ENCODE data around the gene HS6ST3. TPM values are rescaled to one million over a fixed set of nuclear protein-coding genes. Genes with fewer than 3 reads are reported as not detected.

HS6ST3 gene
- total RNA-seq, 4 donors from 2014 or later, result 0.16 to 0.27 TPM; not detected in 2

DNA sequence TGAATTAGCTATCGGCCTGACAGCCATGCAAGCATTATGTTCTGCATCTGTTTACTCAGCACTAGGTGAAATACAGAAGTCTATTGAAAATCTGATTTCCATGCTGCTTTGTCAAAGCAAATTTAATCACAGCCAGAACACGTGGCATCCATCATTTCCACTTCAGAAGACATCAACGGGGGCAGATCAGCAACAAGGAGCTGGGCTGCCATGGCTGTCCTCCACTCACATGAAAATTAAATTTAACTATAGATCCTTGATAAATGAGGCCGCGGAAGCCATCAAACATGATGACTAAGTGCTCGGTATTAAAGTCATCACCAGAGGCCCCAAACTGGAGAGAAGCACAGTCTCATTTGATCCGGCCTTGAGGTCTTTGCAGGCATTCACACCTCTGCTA is 443.5 kb downstream of the HS6ST3 start:
- H3K4me1 ChIP-seq, result no peaks in the 10 kb centered on the region
- in situ Hi-C loops (cut with MboI; ENCODE audit: low pct_ligation_motif_present in 1 of 4, low pct_unique_long_range_greater_than_20kb in 1 of 4, low sequenced_read_pairs in 3 of 4), result no loop called here
- H3K36me3 ChIP-seq, result no peaks in the 10 kb centered on the region
- no peaks in the 10 kb centered on the region for H3K27me3 ChIP-seq
- H3K4me3 ChIP-seq, result no peak overlapping the region
- H3K27ac ChIP-seq, result no peak overlapping the region
- TF ChIP-seq POLR2AphosphoS5 (IDR thresholded peaks at IDR 0.05) (no peak), POLR2A (IDR thresholded peaks at IDR 0.05) (no peak), EP300 (IDR thresholded peaks at IDR 0.05; ENCODE audit: low read depth) (no peak)
- TF ChIP-seq, protein P1, sequence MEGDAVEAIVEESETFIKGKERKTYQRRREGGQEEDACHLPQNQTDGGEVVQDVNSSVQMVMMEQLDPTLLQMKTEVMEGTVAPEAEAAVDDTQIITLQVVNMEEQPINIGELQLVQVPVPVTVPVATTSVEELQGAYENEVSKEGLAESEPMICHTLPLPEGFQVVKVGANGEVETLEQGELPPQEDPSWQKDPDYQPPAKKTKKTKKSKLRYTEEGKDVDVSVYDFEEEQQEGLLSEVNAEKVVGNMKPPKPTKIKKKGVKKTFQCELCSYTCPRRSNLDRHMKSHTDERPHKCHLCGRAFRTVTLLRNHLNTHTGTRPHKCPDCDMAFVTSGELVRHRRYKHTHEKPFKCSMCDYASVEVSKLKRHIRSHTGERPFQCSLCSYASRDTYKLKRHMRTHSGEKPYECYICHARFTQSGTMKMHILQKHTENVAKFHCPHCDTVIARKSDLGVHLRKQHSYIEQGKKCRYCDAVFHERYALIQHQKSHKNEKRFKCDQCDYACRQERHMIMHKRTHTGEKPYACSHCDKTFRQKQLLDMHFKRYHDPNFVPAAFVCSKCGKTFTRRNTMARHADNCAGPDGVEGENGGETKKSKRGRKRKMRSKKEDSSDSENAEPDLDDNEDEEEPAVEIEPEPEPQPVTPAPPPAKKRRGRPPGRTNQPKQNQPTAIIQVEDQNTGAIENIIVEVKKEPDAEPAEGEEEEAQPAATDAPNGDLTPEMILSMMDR (IDR thresholded peaks at IDR 0.05), result no peak
- DNase-seq, result no peak
- intact Hi-C loops (cut with DNase I; ENCODE audit: low total_unique reads), result loop anchor here (5.0 kb wide), 1 partner anchor 239 kb away; no protein-coding TSS in a partner anchor
- no peaks in the 10 kb centered on the region for H3K9me3 ChIP-seq
- 80% methylated on average over 7 of the region's 7 CpGs; no CpG with 5 or more reads in 1 of the 2 donors for WGBS, 2 donors (ENCODE audit: low coverage in 1 of 2)

DNA sequence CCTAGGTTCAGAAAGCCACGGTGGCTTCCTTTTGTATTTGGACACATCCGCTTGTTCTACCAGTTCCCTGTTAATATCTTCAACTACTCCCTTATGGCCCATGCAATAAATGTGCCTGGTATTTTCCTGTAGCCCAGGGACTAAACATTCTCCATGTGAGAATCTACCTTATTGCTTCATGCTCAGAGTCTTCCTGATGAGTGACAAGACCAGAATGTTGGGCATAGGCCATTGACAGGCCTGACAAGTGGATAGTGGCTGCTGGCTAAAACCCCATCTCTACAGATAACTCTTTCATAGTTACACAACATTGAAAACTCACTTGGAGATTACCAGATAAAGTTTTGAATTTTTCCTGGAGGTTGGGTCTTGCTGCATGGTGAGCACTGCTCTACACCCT is 449.9 kb downstream of the HS6ST3 start:
- in situ Hi-C loops (cut with MboI; ENCODE audit: low pct_ligation_motif_present in 1 of 4, low pct_unique_long_range_greater_than_20kb in 1 of 4, low sequenced_read_pairs in 3 of 4), result no loop called here
- Histone ChIP-seq H3K9me3 (no peaks in the 10 kb centered on the region), H3K4me1 (no peaks in the 10 kb centered on the region), H3K36me3 (no peaks in the 10 kb centered on the region), H3K27ac (no peak overlapping the region), H3K4me3 (no peak overlapping the region), H3K27me3 (no peaks in the 10 kb centered on the region)
- WGBS, 2 donors (ENCODE audit: low coverage in 1 of 2), result 76 to 88% methylated on average over 2 of the region's 2 CpGs
- no peak for DNase-seq
- intact Hi-C loops (cut with DNase I; ENCODE audit: low total_unique reads), result no loop called here
- TF ChIP-seq, protein P1 (IDR thresholded peaks at IDR 0.05), result no peak
- TF ChIP-seq POLR2AphosphoS5 (IDR thresholded peaks at IDR 0.05), result no peak
- TF ChIP-seq EP300 (IDR thresholded peaks at IDR 0.05; ENCODE audit: low read depth), result no peak
- TF ChIP-seq POLR2A (IDR thresholded peaks at IDR 0.05), result no peak

DNA sequence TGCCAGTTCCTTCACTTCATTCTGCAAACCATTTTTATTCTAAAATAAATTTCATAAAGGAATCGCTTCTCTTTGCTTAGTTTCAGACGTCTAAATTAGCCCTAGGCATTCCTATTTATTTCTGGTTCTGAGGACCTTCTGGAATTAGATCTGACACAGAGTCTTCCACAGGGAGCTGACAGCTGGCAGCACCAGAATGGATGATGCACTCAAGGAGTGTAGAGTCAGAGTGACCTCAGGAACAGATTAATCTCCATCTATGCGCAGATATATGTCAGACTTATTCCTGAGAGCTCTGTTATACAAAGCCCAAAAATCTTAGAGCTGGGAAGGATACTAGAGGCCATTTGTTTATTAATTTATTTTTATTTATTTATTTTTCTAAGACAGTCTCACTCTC is 450.8 kb downstream of the HS6ST3 start:
- intact Hi-C loops (cut with DNase I; ENCODE audit: low total_unique reads), result no loop called here
- no peaks in the 10 kb centered on the region for H3K4me1 ChIP-seq
- no peak overlapping the region for H3K27ac ChIP-seq
- TF ChIP-seq, protein P1 (IDR thresholded peaks at IDR 0.05), result no peak
- TF ChIP-seq EP300 (IDR thresholded peaks at IDR 0.05; ENCODE audit: low read depth) (no peak), POLR2AphosphoS5 (IDR thresholded peaks at IDR 0.05) (no peak), POLR2A (IDR thresholded peaks at IDR 0.05) (no peak)
- H3K36me3 ChIP-seq, result no peaks in the 10 kb centered on the region
- in situ Hi-C loops (cut with MboI; ENCODE audit: low pct_ligation_motif_present in 1 of 4, low pct_unique_long_range_greater_than_20kb in 1 of 4, low sequenced_read_pairs in 3 of 4), result no loop called here
- DNase-seq, result no peak
- no peaks in the 10 kb centered on the region for H3K9me3 ChIP-seq
- no peak overlapping the region for H3K4me3 ChIP-seq
- no peaks in the 10 kb centered on the region for H3K27me3 ChIP-seq
- 78 to 79% methylated on average over 3 of the region's 3 CpGs for WGBS, 2 donors (ENCODE audit: low coverage in 1 of 2)

DNA sequence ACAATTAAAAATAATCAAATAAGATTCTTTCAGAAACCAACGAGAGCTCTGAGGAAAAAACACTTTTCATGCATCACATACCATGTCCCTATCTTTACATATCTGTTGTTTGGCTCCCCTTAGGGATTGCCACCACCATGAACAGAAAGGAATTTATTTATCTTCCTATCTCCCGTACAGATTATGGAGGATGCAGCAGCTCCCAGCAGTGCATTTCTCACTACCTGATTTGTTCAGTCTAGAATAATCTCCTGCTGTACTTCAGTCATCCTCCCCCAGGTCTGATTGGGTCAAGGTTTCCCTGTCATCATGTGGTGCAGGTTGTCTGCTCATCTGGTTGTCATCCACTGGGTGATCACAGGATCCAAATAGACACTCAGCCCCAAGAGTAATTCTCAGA is 453.1 kb downstream of the HS6ST3 start:
- Histone ChIP-seq H3K4me3 (no peak overlapping the region), H3K36me3 (no peaks in the 10 kb centered on the region), H3K27ac (no peak overlapping the region), H3K4me1 (no peaks in the 10 kb centered on the region), H3K27me3 (no peaks in the 10 kb centered on the region), H3K9me3 (no peaks in the 10 kb centered on the region)
- DNase-seq, result no peak
- 77 to 100% methylated on average over 1 to 2 of the region's 2 CpGs for WGBS, 2 donors (ENCODE audit: low coverage in 1 of 2)
- in situ Hi-C loops (cut with MboI; ENCODE audit: low pct_ligation_motif_present in 1 of 4, low pct_unique_long_range_greater_than_20kb in 1 of 4, low sequenced_read_pairs in 3 of 4) (no loop called here), intact Hi-C loops (cut with DNase I; ENCODE audit: low total_unique reads) (no loop called here)
- no peak for TF ChIP-seq POLR2AphosphoS5 (IDR thresholded peaks at IDR 0.05)
- TF ChIP-seq POLR2A (IDR thresholded peaks at IDR 0.05), result no peak
- TF ChIP-seq, protein P1 (IDR thresholded peaks at IDR 0.05), result no peak
- no peak for TF ChIP-seq EP300 (IDR thresholded peaks at IDR 0.05; ENCODE audit: low read depth)

Data from transverse colon (tissue), 4 donors.